ENCODE results near the gene MINDY3.

MINDY3 gene

DNA sequence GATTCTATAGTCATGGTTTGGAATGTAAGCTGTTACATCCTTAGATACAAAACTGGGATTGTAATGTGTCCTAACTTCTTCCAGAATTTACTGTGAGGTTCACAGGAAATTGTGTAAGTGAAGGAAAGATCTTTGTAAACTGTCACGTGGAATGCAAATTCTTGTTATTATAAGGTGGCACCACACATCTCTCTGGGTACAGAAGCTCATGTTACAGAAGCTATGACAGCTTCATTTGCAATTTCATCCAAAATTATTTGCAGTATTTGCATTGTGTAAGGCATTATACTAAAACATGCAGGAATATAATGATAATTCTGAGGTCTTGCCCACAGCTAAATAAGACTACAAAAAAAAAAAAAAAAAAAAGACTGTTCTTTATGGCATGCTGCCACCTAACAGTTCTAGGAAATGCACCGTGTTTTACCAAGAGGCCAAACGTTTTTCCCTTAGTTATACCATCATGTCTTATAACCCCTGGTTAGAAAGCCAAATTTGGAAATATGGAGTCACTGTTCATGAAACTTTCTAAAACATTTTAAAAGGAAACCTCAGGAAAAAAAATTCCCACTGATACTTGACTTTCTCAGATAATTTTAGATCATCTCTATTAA is 17.6 kb downstream of the MINDY3 start:
- Histone ChIP-seq H3K4me3 (ENCODE audit: low read depth in 1 of 2, low read length in 2 of 2) (no peak overlapping the region), H3K9ac (ENCODE audit: low read depth in 1 of 2, low read length in 2 of 2) (no peak overlapping the region), H3K36me3 (ENCODE audit: control insufficient read depth in 1 of 2, insufficient read depth in 2 of 2, low read length in 2 of 2) (peaks cover 0 to 3% of the 10 kb centered on the region in 2 donors), H3K27ac (ENCODE audit: low read depth, low read length) (no peak overlapping the region), H3K9me3 (ENCODE audit: control insufficient read depth in 1 of 2, low read length in 2 of 2) (no peaks in the 10 kb centered on the region), H3K4me1 (ENCODE audit: control insufficient read depth in 1 of 2, insufficient read depth in 2 of 2, low read length in 2 of 2) (no peaks in the 10 kb centered on the region), H3K27me3 (ENCODE audit: control insufficient read depth in 1 of 2, insufficient read depth in 2 of 2, low read length in 2 of 2) (no peaks in the 10 kb centered on the region)

DNA sequence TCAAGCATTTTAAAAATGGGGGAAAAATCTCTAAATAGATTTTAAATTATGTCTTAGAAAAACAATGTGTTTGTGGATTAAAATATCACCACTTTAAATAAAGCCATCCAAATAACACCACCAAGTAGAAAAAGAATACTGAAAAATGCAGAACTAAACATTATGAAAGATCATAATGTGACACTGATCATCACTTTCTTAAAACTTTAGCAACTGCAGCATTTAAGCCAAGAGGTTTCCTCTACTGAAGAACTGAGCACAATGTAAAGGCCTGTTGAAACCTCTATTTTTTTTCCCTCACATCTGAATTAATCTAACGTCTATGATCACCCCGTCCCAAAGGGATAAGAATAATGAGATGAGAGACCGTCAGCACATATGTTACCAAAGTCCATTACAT is 18.6 kb downstream of the MINDY3 start:
- Histone ChIP-seq H3K4me1 (ENCODE audit: control insufficient read depth in 1 of 2, insufficient read depth in 2 of 2, low read length in 2 of 2) (no peaks in the 10 kb centered on the region), H3K27me3 (ENCODE audit: control insufficient read depth in 1 of 2, insufficient read depth in 2 of 2, low read length in 2 of 2) (no peaks in the 10 kb centered on the region), H3K36me3 (ENCODE audit: control insufficient read depth in 1 of 2, insufficient read depth in 2 of 2, low read length in 2 of 2) (no peaks in the 10 kb centered on the region), H3K9ac (ENCODE audit: low read depth in 1 of 2, low read length in 2 of 2) (no peak overlapping the region), H3K9me3 (ENCODE audit: control insufficient read depth in 1 of 2, low read length in 2 of 2) (no peaks in the 10 kb centered on the region), H3K27ac (ENCODE audit: low read depth, low read length) (no peak overlapping the region), H3K4me3 (ENCODE audit: low read depth in 1 of 2, low read length in 2 of 2) (no peak overlapping the region)

DNA sequence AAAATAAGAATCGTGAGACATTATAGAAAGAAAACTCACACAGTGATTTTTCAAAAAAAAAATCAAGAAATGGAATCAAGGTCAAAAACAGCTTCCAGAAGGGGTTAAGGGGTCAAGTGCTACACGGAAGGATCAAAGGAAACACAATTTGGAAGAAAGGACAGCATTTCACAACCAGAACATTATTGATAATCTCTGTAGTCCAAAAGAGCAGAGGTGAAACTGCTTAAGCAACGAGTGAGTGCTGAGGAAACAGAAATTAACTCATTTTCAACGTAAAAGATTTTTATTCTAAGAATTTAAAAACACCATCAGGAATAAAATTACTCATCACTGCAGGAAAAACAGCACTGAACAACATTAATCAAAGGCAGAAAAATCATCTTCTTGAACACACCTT is 23.5 kb downstream of the MINDY3 start:
- Histone ChIP-seq H3K4me1 (ENCODE audit: control insufficient read depth in 1 of 2, insufficient read depth in 2 of 2, low read length in 2 of 2) (no peaks in the 10 kb centered on the region), H3K36me3 (ENCODE audit: control insufficient read depth in 1 of 2, insufficient read depth in 2 of 2, low read length in 2 of 2) (peaks cover 4 to 7% of the 10 kb centered on the region in 2 donors), H3K27me3 (ENCODE audit: control insufficient read depth in 1 of 2, insufficient read depth in 2 of 2, low read length in 2 of 2) (no peaks in the 10 kb centered on the region), H3K4me3 (ENCODE audit: low read depth in 1 of 2, low read length in 2 of 2) (no peak overlapping the region), H3K9me3 (ENCODE audit: control insufficient read depth in 1 of 2, low read length in 2 of 2) (no peaks in the 10 kb centered on the region), H3K9ac (ENCODE audit: low read depth in 1 of 2, low read length in 2 of 2) (no peak overlapping the region), H3K27ac (ENCODE audit: low read depth, low read length) (no peak overlapping the region)

DNA sequence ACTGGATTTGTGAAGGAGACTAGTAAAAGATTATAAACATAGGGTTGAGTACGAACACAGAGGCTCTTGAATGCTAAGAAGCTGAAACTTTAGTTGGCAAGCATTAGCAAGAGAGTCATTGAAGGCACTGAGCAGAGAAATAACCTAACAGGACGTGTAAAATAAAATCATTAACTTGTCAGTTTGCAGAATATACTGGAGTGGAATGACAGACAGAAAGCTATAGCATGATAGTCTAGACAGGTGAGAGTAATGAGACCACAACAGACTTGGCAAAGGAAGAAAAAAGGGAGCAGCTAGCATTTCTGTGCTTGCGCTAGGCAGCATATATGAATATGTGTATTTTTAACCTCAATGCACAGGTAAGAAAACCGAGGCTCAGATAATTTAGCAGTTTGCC is 30.8 kb downstream of the MINDY3 start:
- Histone ChIP-seq H3K9ac (ENCODE audit: low read depth in 1 of 2, low read length in 2 of 2) (no peak overlapping the region), H3K4me3 (ENCODE audit: low read depth in 1 of 2, low read length in 2 of 2) (no peak overlapping the region), H3K9me3 (ENCODE audit: control insufficient read depth in 1 of 2, low read length in 2 of 2) (no peaks in the 10 kb centered on the region), H3K36me3 (ENCODE audit: control insufficient read depth in 1 of 2, insufficient read depth in 2 of 2, low read length in 2 of 2) (peaks cover 19 to 23% of the 10 kb centered on the region in 2 donors), H3K27me3 (ENCODE audit: control insufficient read depth in 1 of 2, insufficient read depth in 2 of 2, low read length in 2 of 2) (no peaks in the 10 kb centered on the region), H3K27ac (ENCODE audit: low read depth, low read length) (no peak overlapping the region), H3K4me1 (ENCODE audit: control insufficient read depth in 1 of 2, insufficient read depth in 2 of 2, low read length in 2 of 2) (no peaks in the 10 kb centered on the region)

DNA sequence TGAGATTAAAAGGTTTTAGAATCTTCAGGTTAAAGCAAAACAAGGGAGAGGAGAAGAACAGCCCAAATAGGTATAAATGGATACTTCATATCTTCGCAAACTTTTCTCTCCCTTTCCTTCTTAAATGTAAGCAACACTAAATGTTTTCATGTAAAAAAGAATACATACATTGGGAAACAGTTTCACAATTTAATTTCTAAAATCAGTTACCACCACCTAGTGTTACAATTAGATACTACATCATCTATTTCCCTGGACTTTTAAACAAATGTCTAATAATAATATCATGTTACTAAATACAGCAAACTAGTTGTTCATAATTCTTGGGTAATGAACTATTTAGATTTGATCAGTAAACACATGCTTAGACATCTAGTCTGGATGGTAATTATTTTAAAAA is 35.8 kb downstream of the MINDY3 start:
- Histone ChIP-seq H3K4me1 (ENCODE audit: control insufficient read depth in 1 of 2, insufficient read depth in 2 of 2, low read length in 2 of 2) (no peaks in the 10 kb centered on the region), H3K36me3 (ENCODE audit: control insufficient read depth in 1 of 2, insufficient read depth in 2 of 2, low read length in 2 of 2) (peaks cover 10 to 33% of the 10 kb centered on the region in 2 donors), H3K27ac (ENCODE audit: low read depth, low read length) (no peak overlapping the region), H3K9me3 (ENCODE audit: control insufficient read depth in 1 of 2, low read length in 2 of 2) (no peaks in the 10 kb centered on the region), H3K27me3 (ENCODE audit: control insufficient read depth in 1 of 2, insufficient read depth in 2 of 2, low read length in 2 of 2) (no peaks in the 10 kb centered on the region), H3K9ac (ENCODE audit: low read depth in 1 of 2, low read length in 2 of 2) (no peak overlapping the region), H3K4me3 (ENCODE audit: low read depth in 1 of 2, low read length in 2 of 2) (no peak overlapping the region)

DNA sequence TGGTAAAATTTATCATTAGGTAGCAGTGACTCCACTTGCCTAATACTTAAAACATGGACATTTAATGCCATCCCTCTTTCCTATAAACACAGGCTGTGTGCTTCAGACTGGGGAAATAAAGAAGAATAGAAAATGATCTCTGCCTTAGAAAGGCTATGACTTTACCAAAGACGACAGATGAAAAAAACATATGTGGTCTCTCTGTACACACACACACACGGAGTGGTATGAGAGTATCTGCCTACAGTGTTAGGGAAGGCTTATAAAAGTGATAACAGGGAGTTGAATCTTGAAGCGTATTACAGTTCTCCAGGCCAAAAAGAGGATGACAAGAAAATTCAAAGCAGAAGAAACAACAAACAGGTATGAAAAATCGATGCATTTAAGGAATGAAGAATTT is 38.2 kb downstream of the MINDY3 start:
- no peaks in the 10 kb centered on the region for H3K4me1 ChIP-seq (ENCODE audit: control insufficient read depth in 1 of 2, insufficient read depth in 2 of 2, low read length in 2 of 2)
- H3K9ac ChIP-seq (ENCODE audit: low read depth in 1 of 2, low read length in 2 of 2) = no peak overlapping the region
- no peaks in the 10 kb centered on the region for H3K27me3 ChIP-seq (ENCODE audit: control insufficient read depth in 1 of 2, insufficient read depth in 2 of 2, low read length in 2 of 2)
- no peak overlapping the region for H3K4me3 ChIP-seq (ENCODE audit: low read depth in 1 of 2, low read length in 2 of 2)
- no peak overlapping the region for H3K27ac ChIP-seq (ENCODE audit: low read depth, low read length)
- no peaks in the 10 kb centered on the region for H3K9me3 ChIP-seq (ENCODE audit: control insufficient read depth in 1 of 2, low read length in 2 of 2)
- H3K36me3 ChIP-seq (ENCODE audit: control insufficient read depth in 1 of 2, insufficient read depth in 2 of 2, low read length in 2 of 2) = peaks cover 3 to 29% of the 10 kb centered on the region in 2 donors

DNA sequence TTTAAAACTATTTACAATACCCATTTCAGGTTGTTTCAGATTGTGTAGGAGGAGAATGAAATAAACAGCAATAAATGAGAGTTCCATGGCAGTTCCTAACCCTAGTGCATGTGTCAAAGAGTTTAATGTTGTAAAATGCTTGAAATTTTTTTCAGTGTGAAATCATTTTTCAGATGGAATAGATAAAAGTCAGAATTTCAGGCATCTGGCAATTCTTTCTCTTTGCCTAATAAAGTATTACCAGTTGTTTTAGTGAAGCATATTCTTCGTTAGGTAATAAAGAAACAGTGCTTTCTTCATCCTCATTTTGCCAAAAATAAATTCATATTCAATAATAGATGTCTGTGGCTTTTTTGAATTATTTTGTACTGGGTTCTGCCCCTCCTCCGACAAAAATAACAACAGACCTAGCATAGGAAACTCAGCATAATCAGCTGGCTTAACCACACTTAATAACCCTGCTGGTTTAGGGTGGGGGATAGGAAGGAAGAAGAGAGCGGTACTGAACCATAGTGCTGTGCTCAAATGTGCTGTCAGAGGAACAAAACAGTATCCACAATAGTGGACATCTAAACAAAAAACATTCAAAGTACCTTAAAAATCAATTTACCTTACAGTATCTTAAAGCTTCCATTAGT is 39.1 kb downstream of the MINDY3 start:
- H3K9ac ChIP-seq (ENCODE audit: low read depth in 1 of 2, low read length in 2 of 2) = no peak overlapping the region
- H3K27me3 ChIP-seq (ENCODE audit: control insufficient read depth in 1 of 2, insufficient read depth in 2 of 2, low read length in 2 of 2) = no peaks in the 10 kb centered on the region
- peaks cover 5 to 29% of the 10 kb centered on the region in 2 donors for H3K36me3 ChIP-seq (ENCODE audit: control insufficient read depth in 1 of 2, insufficient read depth in 2 of 2, low read length in 2 of 2)
- H3K27ac ChIP-seq (ENCODE audit: low read depth, low read length) = no peak overlapping the region
- H3K4me1 ChIP-seq (ENCODE audit: control insufficient read depth in 1 of 2, insufficient read depth in 2 of 2, low read length in 2 of 2) = no peaks in the 10 kb centered on the region
- no peak overlapping the region for H3K4me3 ChIP-seq (ENCODE audit: low read depth in 1 of 2, low read length in 2 of 2)
- H3K9me3 ChIP-seq (ENCODE audit: control insufficient read depth in 1 of 2, low read length in 2 of 2) = no peaks in the 10 kb centered on the region

DNA sequence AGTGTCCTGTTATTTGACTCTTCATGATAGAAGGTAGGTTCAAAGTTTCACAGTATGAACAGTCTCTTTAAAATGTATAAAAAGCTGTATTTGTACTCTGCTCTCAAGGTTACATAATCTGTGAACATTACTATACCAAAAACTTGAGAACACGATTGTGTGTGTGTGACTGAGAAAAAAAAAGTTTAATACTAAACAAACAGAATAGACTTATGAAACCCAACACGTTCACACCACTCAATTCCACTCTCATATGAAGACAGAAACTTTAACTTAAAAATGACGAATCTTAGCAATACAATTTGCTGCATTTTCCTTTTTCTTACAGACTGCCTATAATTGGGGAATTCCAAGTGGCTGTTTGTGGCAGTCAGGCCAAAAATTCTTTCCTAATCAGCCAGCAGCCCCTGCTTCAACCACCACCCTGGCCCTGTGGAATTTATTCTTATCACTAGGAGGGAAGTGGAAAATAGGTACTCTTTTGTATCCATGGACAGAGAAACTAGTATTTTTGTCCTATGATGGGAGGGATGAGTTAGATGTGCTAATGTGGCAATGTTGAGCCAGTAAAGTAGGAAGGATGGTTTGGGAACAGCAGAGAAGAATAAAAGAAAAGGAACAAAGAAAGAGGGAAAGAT is 42.8 kb downstream of the MINDY3 start:
- Histone ChIP-seq H3K36me3 (ENCODE audit: control insufficient read depth in 1 of 2, insufficient read depth in 2 of 2, low read length in 2 of 2) (peaks cover 8 to 24% of the 10 kb centered on the region in 2 donors), H3K27ac (ENCODE audit: low read depth, low read length) (no peak overlapping the region), H3K4me1 (ENCODE audit: control insufficient read depth in 1 of 2, insufficient read depth in 2 of 2, low read length in 2 of 2) (no peaks in the 10 kb centered on the region), H3K9ac (ENCODE audit: low read depth in 1 of 2, low read length in 2 of 2) (no peak overlapping the region), H3K9me3 (ENCODE audit: control insufficient read depth in 1 of 2, low read length in 2 of 2) (no peaks in the 10 kb centered on the region), H3K4me3 (ENCODE audit: low read depth in 1 of 2, low read length in 2 of 2) (no peak overlapping the region), H3K27me3 (ENCODE audit: control insufficient read depth in 1 of 2, insufficient read depth in 2 of 2, low read length in 2 of 2) (no peaks in the 10 kb centered on the region)

DNA sequence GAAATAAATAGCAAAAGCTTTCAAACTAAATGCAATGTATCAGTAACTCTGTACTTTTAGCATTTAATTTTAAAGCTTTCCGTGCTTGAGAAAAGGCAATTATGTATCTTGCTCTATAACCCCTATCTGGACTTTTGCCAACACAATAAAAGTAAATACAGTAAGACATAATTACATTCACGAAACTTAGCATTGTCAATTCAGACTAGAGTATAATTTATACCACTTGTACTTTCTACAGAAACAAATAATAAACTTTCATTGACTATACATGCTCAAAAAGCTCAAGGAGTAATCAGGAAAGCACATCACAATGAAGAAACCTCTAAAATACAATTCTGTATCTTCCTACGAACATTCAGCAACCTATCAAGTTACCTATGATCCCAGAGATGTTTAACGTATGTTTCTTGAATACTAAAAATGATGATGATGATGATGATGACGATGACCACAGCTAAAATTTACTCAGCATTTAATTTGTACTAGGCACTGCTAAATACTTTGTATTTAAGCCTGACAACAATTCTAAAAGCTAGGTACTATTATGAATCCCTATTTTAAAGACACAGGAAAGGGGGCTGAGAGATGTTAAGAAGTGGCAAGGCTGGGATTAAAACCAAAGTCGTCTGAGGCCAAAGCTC is 44.9 kb downstream of the MINDY3 start:
- no peaks in the 10 kb centered on the region for H3K4me1 ChIP-seq (ENCODE audit: control insufficient read depth in 1 of 2, insufficient read depth in 2 of 2, low read length in 2 of 2)
- H3K9me3 ChIP-seq (ENCODE audit: control insufficient read depth in 1 of 2, low read length in 2 of 2) = no peaks in the 10 kb centered on the region
- no peaks in the 10 kb centered on the region for H3K27me3 ChIP-seq (ENCODE audit: control insufficient read depth in 1 of 2, insufficient read depth in 2 of 2, low read length in 2 of 2)
- H3K27ac ChIP-seq (ENCODE audit: low read depth, low read length) = no peak overlapping the region
- peaks cover 8 to 13% of the 10 kb centered on the region in 2 donors for H3K36me3 ChIP-seq (ENCODE audit: control insufficient read depth in 1 of 2, insufficient read depth in 2 of 2, low read length in 2 of 2)
- H3K4me3 ChIP-seq (ENCODE audit: low read depth in 1 of 2, low read length in 2 of 2) = no peak overlapping the region
- H3K9ac ChIP-seq (ENCODE audit: low read depth in 1 of 2, low read length in 2 of 2) = no peak overlapping the region

DNA sequence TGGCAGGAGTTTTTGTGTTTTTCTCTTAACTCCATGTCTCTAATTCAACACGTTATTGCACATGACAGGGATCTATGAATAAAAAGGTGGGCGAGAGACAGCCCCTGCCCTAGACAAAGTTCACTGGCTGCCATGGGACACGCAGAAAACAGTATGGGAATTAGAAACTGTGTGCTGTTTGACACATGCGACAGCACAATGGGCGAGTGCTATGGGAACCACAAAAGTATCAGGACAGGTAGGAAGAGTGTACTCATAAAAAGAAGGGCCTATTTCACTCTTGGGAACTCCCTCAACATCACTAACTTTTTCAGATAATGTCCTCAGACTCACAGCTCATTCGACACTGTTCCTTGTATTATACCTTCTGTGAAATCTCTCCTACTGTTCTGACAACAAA is 45.7 kb downstream of the MINDY3 start:
- H3K27ac ChIP-seq (ENCODE audit: low read depth, low read length) = no peak overlapping the region

More for the DNA sequence above, 45.7 kb downstream of the MINDY3 start:
- Histone ChIP-seq H3K4me3 (ENCODE audit: low read depth in 1 of 2, low read length in 2 of 2) (no peak overlapping the region), H3K9ac (ENCODE audit: low read depth in 1 of 2, low read length in 2 of 2) (no peak overlapping the region), H3K9me3 (ENCODE audit: control insufficient read depth in 1 of 2, low read length in 2 of 2) (no peaks in the 10 kb centered on the region), H3K36me3 (ENCODE audit: control insufficient read depth in 1 of 2, insufficient read depth in 2 of 2, low read length in 2 of 2) (peaks cover 8% of the 10 kb centered on the region in 2 donors), H3K27me3 (ENCODE audit: control insufficient read depth in 1 of 2, insufficient read depth in 2 of 2, low read length in 2 of 2) (no peaks in the 10 kb centered on the region), H3K4me1 (ENCODE audit: control insufficient read depth in 1 of 2, insufficient read depth in 2 of 2, low read length in 2 of 2) (no peaks in the 10 kb centered on the region)
